ENCODE results near the gene EFNA5.
"Not testable (repeated sequence)": the region's sequence is repeated elsewhere in the genome, so short reads cannot be mapped to it uniquely, and the experiment has no call there.

EFNA5 gene

DNA sequence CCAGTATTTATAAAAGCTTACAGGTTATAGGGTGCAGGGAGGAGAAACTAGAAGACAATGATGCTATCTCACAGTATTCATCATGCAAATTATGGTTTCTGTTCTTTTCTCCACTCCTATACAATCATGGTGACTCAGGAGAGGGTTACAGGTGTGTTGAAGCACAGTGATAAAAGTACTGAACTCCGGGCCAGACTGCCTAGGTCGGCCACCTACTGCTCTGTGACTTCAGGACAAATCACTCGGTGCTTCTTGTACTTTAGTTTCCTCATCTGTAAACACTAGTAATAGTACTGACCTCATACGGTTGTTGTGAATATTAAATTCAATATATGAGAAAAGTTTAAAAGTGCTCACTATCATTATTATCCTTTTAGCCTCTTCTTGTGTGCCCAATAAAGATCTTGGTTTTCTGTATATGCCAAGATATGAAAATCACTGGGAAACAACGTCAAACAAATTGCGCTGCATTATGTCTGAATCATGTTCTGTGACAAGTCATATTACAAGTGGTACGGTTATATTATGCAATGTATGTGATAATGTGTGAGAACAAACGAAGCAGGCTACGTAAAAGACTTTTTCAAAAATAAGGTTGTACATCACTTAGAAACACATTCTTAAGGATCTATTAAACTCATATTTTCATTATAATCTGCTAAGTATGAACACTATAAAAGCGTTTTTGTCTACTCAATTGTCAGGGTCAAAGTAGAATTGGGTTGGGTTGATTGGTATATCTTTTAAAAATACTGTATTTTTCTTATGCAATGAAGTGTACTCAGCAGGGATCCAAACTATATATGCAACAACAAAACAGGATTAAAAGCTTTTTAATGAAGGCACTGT is 153.3 kb downstream of the EFNA5 start:
- DNase-seq (ENCODE audit: low spot score), result no peak

DNA sequence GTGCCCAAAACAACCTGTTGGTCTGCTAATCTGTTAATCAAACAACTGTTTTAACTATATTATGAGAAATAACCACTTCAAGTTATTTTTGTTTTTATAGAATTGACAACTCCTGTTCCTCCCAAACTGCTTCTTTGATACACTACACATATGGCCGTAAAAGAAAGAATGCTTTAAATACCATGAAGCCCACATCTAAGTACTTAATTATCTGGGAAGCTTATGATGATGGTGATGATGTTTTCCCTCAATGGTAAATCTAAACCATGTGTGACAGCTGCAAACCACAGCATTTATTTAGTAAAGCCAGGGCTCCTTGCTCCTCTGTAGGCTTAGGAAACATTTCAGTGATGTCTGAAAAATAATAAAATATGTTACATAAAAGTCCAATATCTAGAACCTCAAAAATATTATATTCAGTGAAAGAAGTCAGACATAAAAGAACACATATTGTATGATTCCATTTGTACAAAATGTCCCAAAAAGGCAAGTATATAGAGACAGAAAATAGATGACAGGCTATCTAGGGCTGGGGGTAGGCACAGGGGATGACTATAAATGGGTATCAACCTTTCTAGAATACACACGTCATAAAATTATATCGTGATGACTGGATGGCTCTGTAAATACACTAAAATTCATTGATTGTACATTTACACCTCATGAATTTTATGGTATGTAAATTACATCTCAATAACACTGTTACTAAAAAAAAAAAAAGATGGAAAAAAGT is 154.1 kb downstream of the EFNA5 start:
- DNase-seq (ENCODE audit: low spot score), result no peak

GRCh38 chr5:107515521-107516080 is 155.1 kb downstream of the EFNA5 start:
- no peak for DNase-seq (ENCODE audit: low spot score)

- no peak for DNase-seq (ENCODE audit: low spot score)
These were observed 156.4 kb downstream of the EFNA5 start for GRCh38 chr5:107514305-107514704.

DNA sequence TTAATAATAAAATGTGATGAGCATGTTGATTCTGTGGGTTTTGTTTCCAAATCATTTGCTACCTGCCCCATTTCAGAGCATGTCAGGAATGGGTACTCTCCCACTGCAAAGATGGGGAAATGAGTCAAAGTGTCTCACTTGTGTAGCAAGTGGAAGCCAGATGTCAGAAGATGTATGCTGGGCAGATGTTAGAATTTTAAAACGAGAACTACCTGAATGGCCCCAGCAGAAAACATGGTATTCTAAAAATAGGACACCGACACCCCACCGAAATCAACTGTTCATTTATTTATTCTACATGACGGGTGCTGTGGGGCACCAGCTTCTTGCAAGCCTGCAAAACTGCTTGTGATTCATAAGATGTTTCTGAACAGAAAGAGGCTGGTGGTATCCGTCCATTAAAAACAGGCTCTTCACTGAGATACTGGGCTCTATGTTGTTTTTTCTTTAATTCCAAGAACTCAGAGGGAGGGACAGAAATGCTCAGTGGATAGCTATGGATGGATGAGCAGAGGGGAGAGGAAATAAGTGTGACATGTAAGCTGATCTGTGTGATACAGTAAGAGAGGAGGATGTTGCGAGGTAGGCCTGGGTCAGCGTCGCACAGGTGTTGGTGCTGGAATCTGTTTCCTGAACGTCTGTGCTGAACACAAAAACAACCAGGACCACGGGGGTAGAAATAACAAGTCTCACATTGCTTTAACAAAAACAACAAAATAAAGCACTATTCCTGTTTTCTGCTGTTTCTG is 157.2 kb downstream of the EFNA5 start:
- no peak for DNase-seq (ENCODE audit: low spot score)

GRCh38 chr5:107512029-107512428 is 158.7 kb downstream of the EFNA5 start:
- DNase-seq (ENCODE audit: low spot score), result no peak

DNA sequence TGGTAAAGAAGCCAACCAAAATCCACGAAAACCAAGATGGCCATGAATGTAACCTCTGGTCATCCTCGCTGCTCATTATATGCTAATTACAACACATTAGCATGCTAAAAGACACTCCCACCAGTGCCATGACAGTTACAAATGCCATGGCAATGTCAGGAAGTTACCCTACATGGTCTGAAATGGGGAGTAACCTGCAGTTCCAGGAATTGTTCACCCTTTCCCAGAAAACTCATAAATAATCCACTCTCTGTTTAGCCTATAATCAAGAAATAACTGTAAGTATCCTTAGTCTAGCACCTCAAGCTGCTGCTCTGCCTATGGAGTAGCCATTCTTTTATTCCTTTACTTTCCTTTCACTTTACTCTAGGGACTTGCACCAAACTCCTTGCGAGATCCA is 160.6 kb downstream of the EFNA5 start:
- DNase-seq (ENCODE audit: low spot score), result no peak

- no peak for DNase-seq (ENCODE audit: low spot score)
These were observed 162.6 kb downstream of the EFNA5 start for GRCh38 chr5:107508097-107508496.

- DNase-seq (ENCODE audit: low spot score), result no peak
These were observed 164.8 kb downstream of the EFNA5 start for GRCh38 chr5:107505763-107506534.

GRCh38 chr5:107504424-107504823 is 166.3 kb downstream of the EFNA5 start:
- no peak for DNase-seq (ENCODE audit: low spot score)

DNA sequence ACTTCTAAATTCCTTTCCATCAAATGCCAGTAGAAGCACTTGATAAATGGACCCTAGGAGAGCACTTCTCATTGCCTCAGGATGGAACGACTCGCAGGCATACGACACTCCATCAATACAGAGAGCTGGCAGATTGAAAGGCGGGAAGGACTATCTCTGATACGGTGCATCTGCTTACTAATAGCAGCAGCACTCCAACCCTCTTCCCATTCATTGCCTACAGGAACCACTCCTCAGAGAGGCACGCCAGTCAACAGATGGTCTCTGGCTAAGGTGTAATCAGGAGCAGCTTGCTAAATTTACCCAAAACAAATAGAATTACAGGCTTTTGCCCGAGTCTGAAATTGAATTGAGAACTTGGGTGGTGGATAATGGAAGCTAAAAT is 168.1 kb downstream of the EFNA5 start:
- no peak for DNase-seq (ENCODE audit: low spot score)

DNA sequence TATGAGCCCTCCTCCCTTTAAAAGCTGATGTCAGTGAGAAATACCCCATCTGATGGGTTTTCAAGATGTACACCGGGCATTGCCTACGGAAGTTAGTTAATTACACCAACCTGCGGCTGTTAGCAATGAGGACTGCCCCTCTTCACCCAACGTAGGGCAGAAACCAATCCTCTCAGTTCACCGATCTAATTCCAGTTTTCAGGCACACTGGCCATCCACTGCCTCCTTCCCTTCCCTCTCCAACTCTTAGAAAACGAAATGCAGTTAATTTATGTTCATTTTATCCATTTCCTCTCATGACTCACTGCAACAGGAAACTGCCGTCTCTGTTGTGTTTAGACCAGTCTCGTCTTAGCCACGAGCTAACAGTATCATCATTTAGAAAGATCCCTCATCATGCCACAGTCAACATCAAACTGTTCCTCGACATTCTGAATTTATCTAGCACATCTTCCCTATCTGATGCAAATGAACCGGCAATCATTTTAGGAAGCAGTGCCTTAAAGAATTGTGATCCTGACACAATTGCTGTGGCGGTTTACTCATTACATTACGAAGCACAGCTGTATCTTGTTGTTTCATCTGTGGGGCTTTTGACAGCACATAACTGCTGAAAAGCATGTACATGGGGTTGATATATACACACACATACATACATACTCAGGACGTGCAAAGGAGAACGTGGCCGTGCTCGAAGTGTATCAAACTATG is 168.6 kb downstream of the EFNA5 start:
- DNase-seq (ENCODE audit: low spot score), result no peak

DNA sequence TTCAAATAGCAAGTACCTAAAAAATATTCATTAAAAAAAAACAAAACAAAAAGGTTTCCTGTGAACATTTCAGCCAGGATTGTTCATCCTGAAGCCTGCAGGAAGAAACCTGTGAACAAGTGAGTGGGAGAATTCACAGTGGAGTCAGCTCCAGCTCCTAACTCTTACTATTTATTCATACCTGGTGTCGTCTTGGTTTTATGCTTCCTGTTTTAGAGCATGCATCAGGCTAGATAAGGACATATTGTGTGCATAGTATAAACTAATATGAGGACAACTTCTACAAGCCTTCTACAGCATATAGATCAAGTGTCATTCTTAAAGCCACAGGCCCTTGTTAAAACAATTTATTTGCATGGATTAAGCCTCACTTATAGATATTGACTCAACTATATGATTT is 169.9 kb downstream of the EFNA5 start:
- DNase-seq (ENCODE audit: low spot score), result no peak

DNA sequence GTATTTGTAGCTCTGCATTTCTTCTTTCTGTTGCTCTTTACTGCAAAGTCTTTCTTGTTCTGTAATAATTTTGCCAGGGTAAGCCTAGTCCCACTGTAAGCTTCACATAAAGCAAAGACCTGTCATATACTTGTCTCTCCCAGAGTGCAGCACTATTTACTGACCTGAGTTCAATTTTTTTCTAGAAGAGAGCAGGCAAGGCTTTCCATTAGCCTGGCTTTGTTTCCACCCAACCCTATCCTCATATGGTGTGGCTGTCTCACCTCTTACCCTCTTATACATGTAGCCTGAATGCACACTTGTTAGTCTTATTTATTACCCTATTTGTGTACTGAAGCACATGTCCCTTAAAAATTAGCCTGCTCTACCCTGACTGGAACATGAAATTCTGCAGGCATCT is 170.4 kb downstream of the EFNA5 start:
- DNase-seq (ENCODE audit: low spot score), result no peak

- no peak for DNase-seq (ENCODE audit: low spot score)
These were observed 171.0 kb downstream of the EFNA5 start for GRCh38 chr5:107499776-107500175.

DNA sequence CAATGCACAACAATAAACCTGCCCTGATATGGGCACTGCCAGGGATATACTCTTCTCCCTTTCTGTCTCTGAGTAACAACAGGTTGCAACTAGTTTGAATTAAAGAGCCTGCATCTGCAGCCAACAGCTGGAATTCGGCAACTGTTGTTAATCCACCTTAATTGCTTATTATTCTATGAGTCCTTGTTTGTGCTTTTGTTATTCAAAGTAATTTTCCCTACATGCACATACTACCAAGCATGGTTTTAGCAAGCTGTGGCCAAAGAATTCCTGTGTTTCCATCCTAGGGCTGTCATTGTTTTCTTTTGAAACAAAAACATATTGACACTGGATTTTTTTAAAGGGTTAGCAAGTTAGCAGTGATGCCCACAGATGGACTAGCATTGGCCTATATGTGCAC is 171.5 kb downstream of the EFNA5 start:
- DNase-seq (ENCODE audit: low spot score), result no peak

- DNase-seq (ENCODE audit: low spot score), result no peak
These were observed 174.3 kb downstream of the EFNA5 start for GRCh38 chr5:107496466-107496865.

DNA sequence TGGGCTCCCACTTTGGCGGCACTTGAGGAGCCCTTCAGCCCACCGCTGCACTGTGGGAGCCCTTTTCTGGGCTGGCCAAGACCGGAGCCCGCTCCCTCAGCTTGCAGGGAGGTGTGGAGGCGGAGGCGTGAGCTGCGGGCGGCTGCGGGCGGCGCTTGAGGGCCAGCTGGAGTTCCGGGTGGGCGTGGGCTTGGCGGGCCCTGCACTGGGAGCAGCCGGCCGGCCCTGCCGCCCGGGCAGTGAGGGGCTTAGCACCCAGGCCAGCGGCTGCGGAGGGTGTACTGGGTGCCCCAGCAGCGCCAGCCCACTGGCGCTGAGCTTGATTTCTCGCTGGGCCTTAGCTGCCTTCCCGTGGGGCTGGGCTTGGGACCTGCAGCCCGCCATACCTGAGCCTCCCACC is 176.6 kb downstream of the EFNA5 start:
- not testable (repeated sequence) for DNase-seq (ENCODE audit: low spot score)

- DNase-seq (ENCODE audit: low spot score), result no peak
These were observed 183.6 kb downstream of the EFNA5 start for GRCh38 chr5:107487056-107487542.

GRCh38 chr5:107486489-107486888 is 184.2 kb downstream of the EFNA5 start:
- DNase-seq (ENCODE audit: low spot score), result no peak

DNA sequence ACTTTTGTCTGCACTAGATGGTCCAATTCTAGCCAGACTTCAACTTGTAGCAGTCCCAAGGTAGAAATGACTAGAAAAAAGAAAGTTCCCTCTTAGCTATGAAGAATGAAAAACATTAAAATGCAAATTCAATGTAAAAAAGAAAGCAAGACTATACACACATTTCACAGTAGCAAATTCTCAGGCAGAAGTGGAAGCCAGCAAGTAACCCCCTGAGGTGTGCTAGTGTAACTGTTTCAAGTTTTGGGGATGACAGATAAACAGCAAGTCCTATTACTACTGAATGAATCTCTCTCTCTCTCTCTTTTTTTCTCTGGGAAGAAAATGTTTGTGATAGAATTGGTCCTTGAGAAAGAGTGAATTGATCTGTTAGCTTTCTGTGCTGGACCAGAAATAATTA is 185.6 kb downstream of the EFNA5 start:
- DNase-seq (ENCODE audit: low spot score), result no peak
